Posterior cingulate gyrus (tissue), 11 donors: ENCODE results near the gene RCVRN.

Experiments
- DNase-seq, 10 donors: peaks; one replicate each; pipeline versions ENCODE4 v3.0.0 to v3.0.0-alpha.2; 2020 to 2021; ENCODE audit warnings: mixed read lengths in 3 of 10
- intact Hi-C: fragments of 100-400 bp; cut with DNase I; formaldehyde crosslinking; loops from one replicate; pipeline ENCODE4 v1.15.1; 2023

Gene RCVRN

GRCh38 chr17:9924735-9925191, 19.7 kb upstream of the RCVRN start:
- DNase-seq = peak in 3 of 10 donors; percentile 8 to 83 (median 28)
- intact Hi-C loops = loop anchor here (2.0 to 10.0 kb wide), 4 partner anchors 60 to 694 kb away; no protein-coding TSS in a partner anchor

GRCh38 chr17:9922012-9922848, 17.2 kb upstream of the RCVRN start:
- DNase-seq = peak in 2 of 10 donors; percentile 14 to 40
- intact Hi-C loops = loop anchor here (10.0 kb wide), 3 partner anchors 63 to 363 kb away; no protein-coding TSS in a partner anchor

- DNase-seq = peak in 3 of 10 donors; percentile 30 to 64 (median 63)
- intact Hi-C loops = loop anchor here (10.0 kb wide), 3 partner anchors 64 to 364 kb away; no protein-coding TSS in a partner anchor
Measured at GRCh38 chr17:9921216-9921615, 16.1 kb upstream of the RCVRN start.

GRCh38 chr17:9918804-9919352, 13.8 kb upstream of the RCVRN start:
- intact Hi-C loops = no loop called here
- peak in 3 of 10 donors; percentile 19 to 57 (median 45) for DNase-seq

GRCh38 chr17:9918352-9918751, 13.3 kb upstream of the RCVRN start:
- intact Hi-C loops = no loop called here
- peak in 3 of 10 donors; percentile 23 to 59 (median 57) for DNase-seq

GRCh38 chr17:9917801-9918200, 12.7 kb upstream of the RCVRN start:
- intact Hi-C loops = no loop called here

GRCh38 chr17:9917131-9917530, 12.1 kb upstream of the RCVRN start:
- peak in 3 of 10 donors; percentile 54 to 70 (median 62) for DNase-seq
- intact Hi-C loops = no loop called here

More at GRCh38 chr17:9917801-9918200, 12.7 kb upstream of the RCVRN start:
- peak in 3 of 10 donors; percentile 57 to 82 (median 74) for DNase-seq

GRCh38 chr17:9916108-9916507, 11.0 kb upstream of the RCVRN start:
- intact Hi-C loops = no loop called here
- peak in 3 of 10 donors; percentile 25 to 64 (median 44) for DNase-seq

- intact Hi-C loops = no loop called here
Measured at GRCh38 chr17:9913476-9913875, 8.4 kb upstream of the RCVRN start.

GRCh38 chr17:9912121-9913099, 7.3 kb upstream of the RCVRN start:
- intact Hi-C loops = no loop called here
- peak in 4 of 10 donors; percentile 36 to 87 (median 70) for DNase-seq

More at GRCh38 chr17:9913476-9913875, 8.4 kb upstream of the RCVRN start:
- peak in 3 of 10 donors; percentile 16 to 67 (median 63) for DNase-seq

GRCh38 chr17:9911089-9911488, 6.0 kb upstream of the RCVRN start:
- DNase-seq = peak in 2 of 10 donors; percentile 57 to 65
- intact Hi-C loops = no loop called here

- DNase-seq = peak in 2 of 10 donors; percentile 57 to 77
- intact Hi-C loops = no loop called here
Measured at GRCh38 chr17:9908649-9909042, 3.6 kb upstream of the RCVRN start.

GRCh38 chr17:9907883-9908648, 3.0 kb upstream of the RCVRN start:
- DNase-seq = peak in 2 of 10 donors; percentile 45 to 55
- intact Hi-C loops = no loop called here

GRCh38 chr17:9907131-9907530, 2.1 kb upstream of the RCVRN start:
- DNase-seq = peak in 2 of 10 donors; percentile 27
- intact Hi-C loops = no loop called here

GRCh38 chr17:9906616-9907015, 1.5 kb upstream of the RCVRN start:
- intact Hi-C loops = no loop called here
- DNase-seq = peak in 1 of 10 donors; percentile 60

- intact Hi-C loops = no loop called here
- DNase-seq = peak in 5 of 10 donors; percentile 47 to 87 (median 57)
Measured at GRCh38 chr17:9905902-9906301, 831 bp upstream of the RCVRN start.

GRCh38 chr17:9904277-9905077, 594 bp downstream of the RCVRN start:
- peak in 1 of 10 donors; percentile 71 for DNase-seq
- intact Hi-C loops = no loop called here

- DNase-seq = peak in 1 of 10 donors; percentile 80
- intact Hi-C loops = no loop called here
Measured at GRCh38 chr17:9902120-9902519, 3.0 kb downstream of the RCVRN start.
